Tibial artery (tissue), 4 donors: ENCODE data around the gene ERBB4.

Source experiments
- DNase-seq, 2 donors: peaks; one replicate each; pipeline ENCODE4 v3.0.0-alpha.2; 2019
- H3K27ac ChIP-seq, 2 donors: fragments of 200-600 bp; sonication (generic) in 1 of 2; 1 replicate in 1 of 2; 2 replicates in 1 of 2; pipeline ENCODE4 v1.5.1; 2018 to 2019; ENCODE audit warnings: mild to moderate bottlenecking in 1 of 2
- H3K27me3 ChIP-seq, 2 donors: fragments of 200-600 bp; sonication (generic) in 1 of 2; one replicate each; pipeline versions ENCODE4 v1.5.1 to v1.6.0; 2016 to 2019
- H3K36me3 ChIP-seq, 3 donors: fragments of 200-600 bp; sonication (generic) in 2 of 3; one replicate each; pipeline ENCODE4 v1.5.1; 2016 to 2019; ENCODE audit warnings: mild to moderate bottlenecking in 2 of 3
- H3K4me1 ChIP-seq, 4 donors: fragments of 200-600 bp; sonication (generic) in 2 of 4; 1 replicate in 3 of 4; 2 replicates in 1 of 4; pipeline ENCODE4 v1.5.1; 2016 to 2019
- H3K4me3 ChIP-seq, 2 donors: fragments of 200-600 bp; sonication (generic) in 1 of 2; 1 replicate in 1 of 2; 2 replicates in 1 of 2; pipeline ENCODE4 v1.5.1; 2018 to 2019; ENCODE audit warnings: mild to moderate bottlenecking in 2 of 2
- H3K9me3 ChIP-seq, 3 donors: fragments of 200-600 bp; sonication (generic) in 1 of 3; one replicate each; pipeline ENCODE4 v1.5.1; 2016 to 2019
- CTCF ChIP-seq, 2 experiments: fragments of 200-600 bp in 1 of 2; fragments of 450-650 bp in 1 of 2; IDR thresholded peaks; one replicate each; pipeline ENCODE4 v1.5.1; 2017 to 2019; ENCODE audit warnings: antibody characterized with exemption in 2 of 2, mild to moderate bottlenecking in 1 of 2, moderate library complexity in 1 of 2
- intact Hi-C: fragments of 100-400 bp; cut with DNase I; formaldehyde crosslinking; loops from one replicate; pipeline ENCODE4 v1.15.0; 2023; ENCODE audit warnings: low total_unique reads

ERBB4 gene

GRCh38 chr2:211458974-211459373, 1079.6 kb downstream of the ERBB4 start:
- no peak for DNase-seq
- no peaks in the 10 kb centered on the region for H3K9me3 ChIP-seq
- H3K4me3 ChIP-seq: no peak overlapping the region
- no peaks in the 10 kb centered on the region for H3K36me3 ChIP-seq
- no peaks in the 10 kb centered on the region for H3K4me1 ChIP-seq
- no peak for TF ChIP-seq CTCF (IDR thresholded peaks at IDR 0.05)
- no peaks in the 10 kb centered on the region for H3K27me3 ChIP-seq
- H3K27ac ChIP-seq: no peak overlapping the region
- intact Hi-C loops: loop anchor here (5.0 kb wide), 1 partner anchor 1108 kb away; no protein-coding TSS in a partner anchor

DNA sequence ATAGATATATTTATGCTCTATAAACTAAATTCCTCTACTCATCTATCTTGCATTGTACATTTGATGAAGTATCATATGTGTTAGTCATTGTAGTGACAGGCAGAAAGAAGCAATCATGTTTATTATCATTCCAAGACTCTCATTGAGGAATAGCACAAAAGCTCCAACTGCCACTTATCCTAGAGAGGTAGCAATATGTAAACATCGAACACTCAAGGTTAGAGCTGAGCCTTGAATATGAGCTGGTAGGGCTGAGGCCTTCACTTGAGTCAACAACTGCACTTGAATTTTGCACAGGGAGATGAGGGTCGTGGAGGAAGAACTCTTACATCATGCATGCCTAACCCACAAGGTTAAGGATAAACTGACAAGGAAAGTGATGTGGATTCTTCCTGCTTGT, 1081.3 kb downstream of the ERBB4 start:
- H3K36me3 ChIP-seq: no peaks in the 10 kb centered on the region
- H3K9me3 ChIP-seq: no peaks in the 10 kb centered on the region

DNA sequence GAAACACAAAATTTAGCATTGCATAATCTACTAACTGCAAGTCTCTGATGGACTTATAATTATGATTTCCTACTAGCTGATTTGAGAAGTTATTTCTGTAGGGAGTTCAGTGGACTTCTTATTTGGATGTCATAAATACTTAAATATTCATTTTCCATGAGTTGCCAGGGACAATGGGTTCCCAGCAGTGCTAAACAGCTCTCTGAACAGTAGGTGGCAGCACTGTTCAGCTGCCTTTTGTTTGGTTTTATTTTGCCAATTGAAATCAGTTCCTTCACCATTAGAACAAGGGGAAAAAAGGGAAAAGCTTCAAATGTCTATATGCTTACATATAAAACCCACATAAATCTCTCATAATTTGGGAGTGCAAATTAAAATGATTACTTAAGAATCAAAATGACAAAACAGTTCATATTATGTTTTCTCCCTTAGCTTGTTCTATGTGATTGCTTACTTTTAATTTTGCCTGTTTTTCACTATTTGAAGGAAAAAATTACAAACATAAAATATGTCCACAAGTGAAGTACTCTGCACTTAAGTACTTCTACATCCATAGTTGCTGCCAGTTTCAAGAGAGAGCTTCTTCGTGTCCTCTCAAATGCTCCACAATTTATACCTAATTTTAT, 1083.3 kb downstream of the ERBB4 start:
- no peak for DNase-seq
- Histone ChIP-seq H3K9me3 (no peaks in the 10 kb centered on the region), H3K36me3 (no peaks in the 10 kb centered on the region), H3K4me1 (no peaks in the 10 kb centered on the region), H3K27me3 (no peaks in the 10 kb centered on the region), H3K27ac (no peak overlapping the region), H3K4me3 (no peak overlapping the region)
- TF ChIP-seq CTCF (IDR thresholded peaks at IDR 0.05): peak; percentile 58 to 83
- intact Hi-C loops: loop anchor here (5.0 kb wide), 1 partner anchor 1112 kb away; no protein-coding TSS in a partner anchor

More for the DNA sequence above, 1081.3 kb downstream of the ERBB4 start:
- Histone ChIP-seq H3K27me3 (no peaks in the 10 kb centered on the region), H3K4me3 (no peak overlapping the region), H3K27ac (no peak overlapping the region), H3K4me1 (no peaks in the 10 kb centered on the region)
- TF ChIP-seq CTCF (IDR thresholded peaks at IDR 0.05): no peak
- no peak for DNase-seq
- intact Hi-C loops: loop anchor here (5.0 kb wide), 1 partner anchor 1110 kb away; no protein-coding TSS in a partner anchor

- no peaks in the 10 kb centered on the region for H3K9me3 ChIP-seq
- no peaks in the 10 kb centered on the region for H3K36me3 ChIP-seq
- no peak for TF ChIP-seq CTCF (IDR thresholded peaks at IDR 0.05)
- H3K4me1 ChIP-seq: no peaks in the 10 kb centered on the region
- H3K27me3 ChIP-seq: no peaks in the 10 kb centered on the region
- no peak overlapping the region for H3K27ac ChIP-seq
- DNase-seq: no peak
- H3K4me3 ChIP-seq: no peak overlapping the region
- intact Hi-C loops: loop anchor here (5.0 kb wide), 1 partner anchor 1113 kb away; no protein-coding TSS in a partner anchor
Observed at GRCh38 chr2:211454679-211455078, 1083.9 kb downstream of the ERBB4 start.

DNA sequence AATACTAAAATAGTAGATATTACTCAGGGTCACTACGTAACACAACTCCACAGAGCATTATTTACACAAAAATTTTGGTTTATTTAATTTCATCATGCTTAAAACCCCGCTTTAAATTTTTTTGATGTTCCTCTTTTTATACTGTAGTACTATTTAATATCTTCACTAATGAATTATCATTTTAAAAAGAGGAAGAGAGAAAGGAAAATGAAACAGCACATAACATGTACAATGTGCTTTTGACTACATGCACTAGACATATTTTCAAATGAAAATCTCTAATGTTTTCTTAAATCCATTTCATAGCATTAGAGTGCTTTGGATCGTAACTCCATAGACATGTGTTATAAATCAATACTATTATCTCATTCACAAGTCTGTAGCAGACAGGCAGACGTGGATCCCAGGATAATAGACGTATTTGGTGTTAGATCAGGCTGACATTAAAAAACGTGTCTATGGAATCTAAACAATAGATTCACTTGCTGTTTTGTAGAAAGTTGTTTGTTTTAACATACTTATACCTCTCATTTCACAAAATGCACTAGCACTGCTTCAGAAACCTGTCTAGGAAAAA, 1085.2 kb downstream of the ERBB4 start:
- Histone ChIP-seq H3K4me3 (no peak overlapping the region), H3K27ac (no peak overlapping the region), H3K36me3 (no peaks in the 10 kb centered on the region), H3K27me3 (no peaks in the 10 kb centered on the region), H3K9me3 (no peaks in the 10 kb centered on the region), H3K4me1 (no peaks in the 10 kb centered on the region)
- DNase-seq: no peak
- intact Hi-C loops: no loop called here
- no peak for TF ChIP-seq CTCF (IDR thresholded peaks at IDR 0.05)
